ENCODE measurements around the gene SNX27.

The SNX27 gene

GRCh38 chr1:151611832-151612500, at the start of gene SNX27:
Gene SNX27, plus strand, starts transcription at chr1:151612050. Its CDS starts 152 bp downstream, at chr1:151612202.
- H3K4me3 ChIP-seq (ENCODE audit: low read depth, low read length), result peak within 1 kb of the TSS; percentile 82
- DNase-seq (ENCODE audit: low read depth), result peak; percentile 74

GRCh38 chr1:151562661-151563060, 49.2 kb upstream of the SNX27 start:
- H3K4me3 ChIP-seq (ENCODE audit: low read depth, low read length), result no peak overlapping the region
- no peak for DNase-seq (ENCODE audit: low read depth)

DNA sequence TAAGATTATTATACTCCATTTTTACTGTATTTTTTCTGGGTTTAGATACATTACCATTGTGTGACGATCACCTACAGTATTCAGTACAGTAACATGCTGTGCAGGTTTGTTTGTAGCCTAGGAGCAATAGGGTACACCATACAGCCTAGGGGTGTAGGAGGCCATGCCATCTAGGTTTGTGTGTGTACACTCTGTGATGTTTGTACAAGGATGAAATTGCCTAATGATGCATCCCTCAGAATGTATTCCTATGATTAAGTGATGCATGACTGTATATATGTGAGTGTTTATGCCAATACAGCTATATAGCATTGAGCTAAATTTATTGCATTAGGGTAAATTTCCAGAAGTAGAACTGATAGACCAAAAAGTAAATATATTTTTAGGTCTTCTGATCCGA, 48.5 kb upstream of the SNX27 start:
- no peak for DNase-seq (ENCODE audit: low read depth)

GRCh38 chr1:151565502-151566189, 46.2 kb upstream of the SNX27 start:
- H3K4me3 ChIP-seq (ENCODE audit: low read depth, low read length), result no peak overlapping the region

More for the DNA sequence above, 48.5 kb upstream of the SNX27 start:
- H3K4me3 ChIP-seq (ENCODE audit: low read depth, low read length), result no peak overlapping the region

DNA sequence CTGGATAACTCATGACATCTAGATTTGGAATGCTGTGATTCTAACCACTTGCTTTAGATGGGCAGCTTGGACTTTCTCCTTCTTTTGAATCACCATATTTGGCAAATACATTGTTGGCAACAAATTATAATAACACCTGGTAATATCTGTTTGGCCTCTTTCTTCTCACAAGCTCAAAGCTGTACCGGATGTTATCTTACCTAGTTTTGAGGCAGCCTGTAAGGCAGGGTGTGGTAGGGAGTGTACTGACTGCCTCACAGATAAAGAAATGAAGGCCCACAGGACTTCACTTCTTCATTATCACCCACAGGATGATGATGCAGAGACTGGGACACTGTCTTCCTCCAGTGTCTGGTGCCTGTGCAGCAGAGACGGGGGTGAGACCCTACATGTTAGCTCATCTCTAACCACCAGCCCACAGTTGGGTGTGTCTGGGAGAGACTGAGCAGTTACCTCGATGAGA, 43.2 kb upstream of the SNX27 start:
- no peak for DNase-seq (ENCODE audit: low read depth)
- H3K4me3 ChIP-seq (ENCODE audit: low read depth, low read length), result no peak overlapping the region

More at GRCh38 chr1:151565502-151566189, 46.2 kb upstream of the SNX27 start:
- DNase-seq (ENCODE audit: low read depth), result no peak

- no peak for DNase-seq (ENCODE audit: low read depth)
Observed at GRCh38 chr1:151570819-151571218, 41.0 kb upstream of the SNX27 start.

GRCh38 chr1:151574575-151575529, 37.0 kb upstream of the SNX27 start:
- H3K4me3 ChIP-seq (ENCODE audit: low read depth, low read length), result no peak overlapping the region
- no peak for DNase-seq (ENCODE audit: low read depth)

More at GRCh38 chr1:151570819-151571218, 41.0 kb upstream of the SNX27 start:
- no peak overlapping the region for H3K4me3 ChIP-seq (ENCODE audit: low read depth, low read length)

GRCh38 chr1:151577173-151577572, 34.7 kb upstream of the SNX27 start:
- DNase-seq (ENCODE audit: low read depth), result no peak
- no peak overlapping the region for H3K4me3 ChIP-seq (ENCODE audit: low read depth, low read length)

DNA sequence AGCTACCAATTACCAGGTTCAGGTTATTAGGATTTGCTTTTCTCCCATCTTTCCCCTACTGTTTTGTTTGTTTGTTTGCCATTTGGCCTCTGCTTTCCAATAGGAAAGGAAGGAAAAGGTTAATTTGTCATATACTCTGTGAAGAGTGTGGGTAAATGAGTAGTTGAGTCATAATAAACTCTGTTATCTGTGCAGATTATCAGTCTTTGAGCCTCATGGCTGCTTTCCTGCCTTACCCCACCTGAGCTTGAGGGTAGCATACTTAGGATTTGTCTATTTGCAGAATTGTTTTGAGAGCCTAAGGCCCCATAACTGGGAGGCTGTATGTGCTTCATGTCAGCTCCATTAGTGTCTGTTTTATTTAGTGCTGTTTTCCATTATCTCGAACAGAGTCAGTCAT, 32.9 kb upstream of the SNX27 start:
- DNase-seq (ENCODE audit: low read depth), result no peak
- no peak overlapping the region for H3K4me3 ChIP-seq (ENCODE audit: low read depth, low read length)

DNA sequence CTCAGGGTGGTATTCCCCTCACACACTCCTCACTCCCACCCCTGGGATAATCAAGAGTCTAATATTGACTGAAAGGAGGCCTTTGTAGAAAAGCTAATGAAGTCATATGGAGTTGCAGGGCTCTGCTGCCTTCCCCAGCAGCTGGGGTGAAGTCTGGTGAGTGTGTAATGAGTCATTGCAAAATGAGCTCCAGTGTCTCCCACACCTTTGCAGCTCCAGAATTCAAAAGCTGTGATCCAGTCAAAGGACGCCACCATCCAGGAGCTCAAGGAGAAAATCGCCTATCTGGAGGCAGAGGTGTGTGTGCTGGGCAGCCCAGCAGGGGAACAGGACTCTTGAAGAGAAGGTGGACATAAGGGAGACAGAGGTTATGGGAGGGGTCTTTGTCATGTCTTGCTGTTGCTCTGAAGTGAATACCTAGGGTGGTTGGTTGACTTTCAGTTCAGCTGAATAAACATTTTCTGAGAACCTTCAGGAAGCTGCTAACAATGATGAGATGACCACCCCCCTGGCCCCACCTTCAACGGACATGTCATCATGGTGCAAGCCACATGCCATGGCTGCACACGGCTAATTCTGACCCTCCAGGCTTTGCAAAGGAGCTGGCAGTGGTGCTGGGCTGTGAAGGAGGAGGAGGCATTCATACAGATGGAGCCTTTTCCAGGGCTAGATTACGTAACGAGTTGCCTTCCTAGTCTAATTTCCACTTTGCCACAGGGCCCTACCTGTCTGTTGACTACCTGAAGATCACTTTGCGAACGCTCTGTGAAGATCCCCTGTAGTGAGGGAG, 32.2 kb upstream of the SNX27 start:
- no peak overlapping the region for H3K4me3 ChIP-seq (ENCODE audit: low read depth, low read length)
- no peak for DNase-seq (ENCODE audit: low read depth)

GRCh38 chr1:151581451-151581850, 30.4 kb upstream of the SNX27 start:
- no peak overlapping the region for H3K4me3 ChIP-seq (ENCODE audit: low read depth, low read length)
- no peak for DNase-seq (ENCODE audit: low read depth)

DNA sequence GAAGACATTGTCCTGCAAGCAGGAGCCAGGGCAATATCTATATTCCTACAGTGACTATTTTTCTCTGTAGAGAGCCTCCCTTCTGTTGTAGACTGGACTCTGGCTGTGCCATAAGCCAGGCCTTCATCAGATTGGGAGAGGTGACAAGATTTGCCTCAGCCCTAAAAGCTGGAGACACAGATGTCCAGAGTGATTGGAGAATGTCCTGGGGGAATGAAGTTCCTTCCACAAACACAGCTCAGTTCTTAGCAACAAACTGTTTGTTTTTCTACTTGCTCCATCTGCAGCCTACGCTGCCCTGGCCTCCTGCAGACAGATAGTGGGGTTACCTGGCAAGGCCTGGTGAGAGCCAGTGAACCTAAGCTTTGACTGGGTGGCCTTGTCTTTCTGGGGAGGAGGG, 29.9 kb upstream of the SNX27 start:
- no peak for DNase-seq (ENCODE audit: low read depth)
- no peak overlapping the region for H3K4me3 ChIP-seq (ENCODE audit: low read depth, low read length)

DNA sequence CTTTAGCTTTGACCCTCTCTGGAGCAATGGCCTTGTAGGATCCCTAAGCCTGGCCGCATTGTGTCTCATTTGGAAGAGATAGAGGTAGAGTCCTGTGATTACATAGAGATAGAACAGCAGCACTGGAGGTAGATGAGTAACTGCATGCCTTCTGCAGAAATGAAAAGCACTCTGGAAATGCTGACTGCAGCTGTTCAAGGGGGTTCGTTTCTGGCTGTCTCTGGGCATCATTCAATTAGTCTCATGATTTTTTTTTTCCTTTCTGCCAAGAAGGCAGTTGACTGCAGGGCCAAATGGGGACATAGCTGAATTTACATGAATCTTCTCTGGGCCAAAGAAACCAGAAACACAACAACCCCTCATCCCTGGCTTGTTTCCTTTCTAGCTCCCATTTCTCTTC, 28.1 kb upstream of the SNX27 start:
- no peak overlapping the region for H3K4me3 ChIP-seq (ENCODE audit: low read depth, low read length)
- DNase-seq (ENCODE audit: low read depth), result no peak

- no peak overlapping the region for H3K4me3 ChIP-seq (ENCODE audit: low read depth, low read length)
- DNase-seq (ENCODE audit: low read depth), result no peak
Observed at GRCh38 chr1:151584278-151584677, 27.6 kb upstream of the SNX27 start.

DNA sequence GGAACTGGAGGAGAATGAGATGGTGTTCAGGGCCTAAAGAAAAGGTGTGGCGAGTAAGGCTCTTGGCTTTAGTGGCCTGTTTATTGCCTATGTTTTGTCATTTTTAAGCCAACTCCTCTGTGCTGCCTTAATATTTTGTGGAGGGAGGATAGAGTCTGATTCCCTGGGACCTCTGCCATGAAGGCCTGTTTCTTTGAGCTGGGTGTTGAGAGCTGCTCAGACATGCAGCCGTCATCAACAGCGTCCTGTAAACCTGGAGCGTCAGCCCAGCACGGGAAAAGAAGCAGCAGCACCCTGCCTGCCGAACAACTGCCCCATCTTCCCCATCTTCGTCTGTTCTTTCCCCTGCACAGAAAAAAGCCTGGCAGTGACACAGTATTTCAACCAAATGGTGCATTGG, 27.1 kb upstream of the SNX27 start:
- H3K4me3 ChIP-seq (ENCODE audit: low read depth, low read length), result no peak overlapping the region

DNA sequence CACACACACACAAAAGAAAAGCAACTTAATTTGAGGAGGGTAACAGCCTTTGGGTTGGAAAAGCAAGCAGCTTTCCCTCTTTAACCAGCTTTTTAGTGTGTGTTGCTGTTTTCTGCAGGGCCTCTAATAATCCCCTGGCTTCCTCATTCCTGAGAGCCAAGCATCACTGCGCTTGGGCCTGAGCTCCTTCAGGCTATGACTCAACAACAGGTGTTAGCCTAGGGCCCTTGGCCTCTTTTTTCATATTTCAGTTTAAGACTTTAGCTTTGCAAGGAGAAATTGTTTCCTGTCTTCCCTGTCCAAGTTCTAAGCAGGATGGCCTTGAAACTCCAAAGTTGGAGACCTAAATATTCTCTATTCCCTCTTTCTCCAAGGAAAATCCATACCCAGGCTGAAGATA, 26.2 kb upstream of the SNX27 start:
- DNase-seq (ENCODE audit: low read depth), result peak; percentile 32
- H3K4me3 ChIP-seq (ENCODE audit: low read depth, low read length), result no peak overlapping the region

More for the DNA sequence above, 27.1 kb upstream of the SNX27 start:
- DNase-seq (ENCODE audit: low read depth), result no peak

DNA sequence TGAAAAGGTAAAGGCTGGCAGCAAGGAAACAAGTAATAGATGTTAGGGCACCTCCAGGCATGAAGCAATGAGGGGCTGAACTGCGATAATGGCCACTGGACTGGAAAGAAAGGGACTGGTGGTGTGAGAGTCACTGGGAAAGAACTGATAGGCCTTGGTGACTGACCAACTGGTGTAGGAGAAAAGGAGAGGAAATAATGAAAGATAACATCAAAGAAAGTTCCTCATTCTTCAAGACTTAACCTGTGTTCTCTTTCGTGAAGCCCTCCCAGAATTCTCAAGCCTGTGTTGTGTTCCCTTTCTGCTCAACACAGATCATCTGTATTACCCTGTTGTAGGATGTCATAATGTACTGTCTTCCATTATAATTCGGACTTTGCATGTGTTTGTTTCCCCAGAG, 20.9 kb upstream of the SNX27 start:
- no peak for DNase-seq (ENCODE audit: low read depth)
- no peak overlapping the region for H3K4me3 ChIP-seq (ENCODE audit: low read depth, low read length)

DNA sequence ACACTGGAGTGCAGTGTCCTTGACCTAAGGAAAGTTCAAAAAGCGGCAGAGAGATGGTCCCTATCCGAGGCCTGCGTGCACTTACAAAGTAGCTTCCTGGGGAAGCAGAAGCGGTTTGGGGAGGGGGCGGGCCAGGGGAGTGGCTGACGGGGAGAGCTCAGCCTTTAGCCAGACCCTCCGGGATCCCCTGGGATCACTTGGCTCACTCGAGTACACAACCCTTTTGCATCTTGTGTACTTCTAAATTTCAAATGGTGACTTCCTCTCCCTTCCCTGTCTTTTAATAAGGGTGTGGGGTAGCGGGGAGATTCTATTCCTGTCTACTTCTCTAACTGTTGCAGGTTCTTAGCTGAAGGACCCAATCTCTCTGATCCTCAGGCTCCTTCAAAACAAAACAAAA, 18.1 kb upstream of the SNX27 start:
- H3K4me3 ChIP-seq (ENCODE audit: low read depth, low read length), result no peak overlapping the region
- DNase-seq (ENCODE audit: low read depth), result no peak

DNA sequence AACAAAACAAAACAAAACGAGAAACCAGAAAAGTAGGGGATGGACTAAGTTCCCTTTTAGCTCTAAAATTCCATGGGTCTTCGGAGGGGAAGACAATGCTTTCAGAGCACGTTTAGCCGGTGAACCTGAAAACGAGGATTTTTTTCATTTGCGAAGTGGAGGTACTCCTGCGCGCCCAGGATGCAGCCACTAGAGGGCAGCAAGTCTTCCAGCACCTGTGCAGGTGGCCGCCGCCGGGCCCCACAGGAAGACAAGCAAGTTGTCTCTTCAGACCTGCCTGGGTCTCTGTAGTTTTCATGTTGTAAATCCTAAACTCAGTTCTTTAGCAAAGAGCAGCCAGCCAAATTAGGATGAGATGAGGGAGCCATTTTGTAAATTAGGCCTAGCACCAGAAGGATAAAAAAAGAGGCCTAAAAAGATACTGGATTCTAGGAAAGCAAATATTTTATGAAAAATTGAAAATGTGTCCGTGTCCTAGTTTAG, 17.7 kb upstream of the SNX27 start:
- no peak for DNase-seq (ENCODE audit: low read depth)
- no peak overlapping the region for H3K4me3 ChIP-seq (ENCODE audit: low read depth, low read length)

Data from skeletal muscle cell (primary cell).